HepG2 (cell line): ENCODE results near the gene STYXL1.

ENCODE experiments used
- ERF ChIP-seq: IDR thresholded peaks from 2 replicates; pipeline ENCODE4 v1.6.1; 2018; ENCODE audit warnings: missing biosample characterization, missing genetic modification reagents
- KDM5B ChIP-seq: sonication (generic); formaldehyde crosslinking; IDR thresholded peaks from 2 replicates; pipeline ENCODE4 v1.4.0; 2020; ENCODE audit warnings: missing genetic modification reagents, mild to moderate bottlenecking, borderline replicate concordance
- KMT2B ChIP-seq: IDR thresholded peaks from 2 replicates; pipeline ENCODE4 v1.6.1; 2016; ENCODE audit warnings: missing genetic modification reagents, missing compliant biosample characterization
- MTA3 ChIP-seq: sonication (generic); formaldehyde crosslinking; IDR thresholded peaks from 2 replicates; pipeline ENCODE4 v1.4.0; 2020; ENCODE audit warnings: missing genetic modification reagents
- SCMH1 ChIP-seq: sonication (generic); formaldehyde crosslinking; IDR thresholded peaks from 2 replicates; pipeline ENCODE4 v1.9.0; 2021; ENCODE audit warnings: missing genetic modification reagents, mild to moderate bottlenecking, borderline replicate concordance
- ZKSCAN1 ChIP-seq: fragments of 150-350 bp; IDR thresholded peaks from 2 replicates; pipeline ENCODE4 v1.6.1; 2014; ENCODE audit warnings: low read length
- ZNF124 ChIP-seq: sonication (generic); formaldehyde crosslinking; IDR thresholded peaks from 2 replicates; pipeline ENCODE4 v1.4.0; 2020; ENCODE audit warnings: missing genetic modification reagents
- ZNF143 ChIP-seq: sonication (generic); formaldehyde crosslinking; IDR thresholded peaks from 2 replicates; pipeline ENCODE4 v1.4.0; 2020; ENCODE audit warnings: missing genetic modification reagents
- ZNF350 ChIP-seq: sonication (generic); formaldehyde crosslinking; IDR thresholded peaks from 2 replicates; pipeline ENCODE4 v1.4.0; 2020; ENCODE audit warnings: mild to moderate bottlenecking, low read depth, missing genetic modification reagents, borderline replicate concordance
- TF ChIP-seq, protein P1 (sequence below): IDR thresholded peaks from 2 replicates; pipeline ENCODE4 v1.6.1; 2012; ENCODE audit warnings: inconsistent platforms
- TF ChIP-seq, protein P2 (sequence below): sonication (generic); formaldehyde crosslinking; IDR thresholded peaks from 2 replicates; pipeline ENCODE4 v1.5.0; 2020; ENCODE audit warnings: mild to moderate bottlenecking, missing genetic modification reagents, moderate library complexity
- TF ChIP-seq, protein P3 (sequence below): sonication (generic); formaldehyde crosslinking; IDR thresholded peaks from 2 replicates; pipeline ENCODE4 v1.5.1; 2020; ENCODE audit warnings: mild to moderate bottlenecking, missing genetic modification reagents, moderate library complexity

DNA sequence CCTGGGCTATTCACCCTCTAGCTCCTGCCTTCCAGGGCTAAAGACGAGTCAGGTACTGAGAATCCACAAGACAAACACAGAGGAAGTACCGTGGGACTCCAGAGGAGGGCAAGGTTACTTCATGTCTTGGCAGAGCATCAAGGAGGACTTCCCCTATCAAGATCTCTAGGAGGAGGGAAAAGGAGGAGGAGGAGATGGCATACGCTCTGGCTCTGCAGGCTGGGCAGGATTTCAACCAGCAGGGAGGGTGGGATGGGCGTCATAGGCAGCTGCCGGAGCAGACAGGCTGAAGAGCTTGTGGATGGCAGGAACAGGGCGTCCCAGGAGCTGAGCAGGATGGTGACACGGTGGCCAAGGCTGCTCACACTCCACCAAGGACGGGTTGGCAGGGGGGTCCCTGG is 21.4 kb upstream of the STYXL1 start:
- no peak for TF ChIP-seq KMT2B (CRISPR knock-in tag)
- TF ChIP-seq, protein P1, sequence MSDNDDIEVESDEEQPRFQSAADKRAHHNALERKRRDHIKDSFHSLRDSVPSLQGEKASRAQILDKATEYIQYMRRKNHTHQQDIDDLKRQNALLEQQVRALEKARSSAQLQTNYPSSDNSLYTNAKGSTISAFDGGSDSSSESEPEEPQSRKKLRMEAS, result no peak
- no peak for TF ChIP-seq ZNF143 (CRISPR knock-in tag)
- no peak for TF ChIP-seq ZNF124 (CRISPR knock-in tag)
- TF ChIP-seq ERF, result no peak
- TF ChIP-seq, protein P2, sequence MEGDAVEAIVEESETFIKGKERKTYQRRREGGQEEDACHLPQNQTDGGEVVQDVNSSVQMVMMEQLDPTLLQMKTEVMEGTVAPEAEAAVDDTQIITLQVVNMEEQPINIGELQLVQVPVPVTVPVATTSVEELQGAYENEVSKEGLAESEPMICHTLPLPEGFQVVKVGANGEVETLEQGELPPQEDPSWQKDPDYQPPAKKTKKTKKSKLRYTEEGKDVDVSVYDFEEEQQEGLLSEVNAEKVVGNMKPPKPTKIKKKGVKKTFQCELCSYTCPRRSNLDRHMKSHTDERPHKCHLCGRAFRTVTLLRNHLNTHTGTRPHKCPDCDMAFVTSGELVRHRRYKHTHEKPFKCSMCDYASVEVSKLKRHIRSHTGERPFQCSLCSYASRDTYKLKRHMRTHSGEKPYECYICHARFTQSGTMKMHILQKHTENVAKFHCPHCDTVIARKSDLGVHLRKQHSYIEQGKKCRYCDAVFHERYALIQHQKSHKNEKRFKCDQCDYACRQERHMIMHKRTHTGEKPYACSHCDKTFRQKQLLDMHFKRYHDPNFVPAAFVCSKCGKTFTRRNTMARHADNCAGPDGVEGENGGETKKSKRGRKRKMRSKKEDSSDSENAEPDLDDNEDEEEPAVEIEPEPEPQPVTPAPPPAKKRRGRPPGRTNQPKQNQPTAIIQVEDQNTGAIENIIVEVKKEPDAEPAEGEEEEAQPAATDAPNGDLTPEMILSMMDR (CRISPR knock-in tag), result no peak
- no peak for TF ChIP-seq KDM5B (CRISPR knock-in tag)
- TF ChIP-seq, protein P3, sequence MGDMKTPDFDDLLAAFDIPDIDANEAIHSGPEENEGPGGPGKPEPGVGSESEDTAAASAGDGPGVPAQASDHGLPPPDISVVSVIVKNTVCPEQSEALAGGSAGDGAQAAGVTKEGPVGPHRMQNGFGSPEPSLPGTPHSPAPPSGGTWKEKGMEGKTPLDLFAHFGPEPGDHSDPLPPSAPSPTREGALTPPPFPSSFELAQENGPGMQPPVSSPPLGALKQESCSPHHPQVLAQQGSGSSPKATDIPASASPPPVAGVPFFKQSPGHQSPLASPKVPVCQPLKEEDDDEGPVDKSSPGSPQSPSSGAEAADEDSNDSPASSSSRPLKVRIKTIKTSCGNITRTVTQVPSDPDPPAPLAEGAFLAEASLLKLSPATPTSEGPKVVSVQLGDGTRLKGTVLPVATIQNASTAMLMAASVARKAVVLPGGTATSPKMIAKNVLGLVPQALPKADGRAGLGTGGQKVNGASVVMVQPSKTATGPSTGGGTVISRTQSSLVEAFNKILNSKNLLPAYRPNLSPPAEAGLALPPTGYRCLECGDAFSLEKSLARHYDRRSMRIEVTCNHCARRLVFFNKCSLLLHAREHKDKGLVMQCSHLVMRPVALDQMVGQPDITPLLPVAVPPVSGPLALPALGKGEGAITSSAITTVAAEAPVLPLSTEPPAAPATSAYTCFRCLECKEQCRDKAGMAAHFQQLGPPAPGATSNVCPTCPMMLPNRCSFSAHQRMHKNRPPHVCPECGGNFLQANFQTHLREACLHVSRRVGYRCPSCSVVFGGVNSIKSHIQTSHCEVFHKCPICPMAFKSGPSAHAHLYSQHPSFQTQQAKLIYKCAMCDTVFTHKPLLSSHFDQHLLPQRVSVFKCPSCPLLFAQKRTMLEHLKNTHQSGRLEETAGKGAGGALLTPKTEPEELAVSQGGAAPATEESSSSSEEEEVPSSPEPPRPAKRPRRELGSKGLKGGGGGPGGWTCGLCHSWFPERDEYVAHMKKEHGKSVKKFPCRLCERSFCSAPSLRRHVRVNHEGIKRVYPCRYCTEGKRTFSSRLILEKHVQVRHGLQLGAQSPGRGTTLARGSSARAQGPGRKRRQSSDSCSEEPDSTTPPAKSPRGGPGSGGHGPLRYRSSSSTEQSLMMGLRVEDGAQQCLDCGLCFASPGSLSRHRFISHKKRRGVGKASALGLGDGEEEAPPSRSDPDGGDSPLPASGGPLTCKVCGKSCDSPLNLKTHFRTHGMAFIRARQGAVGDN (CRISPR knock-in tag), result no peak
- TF ChIP-seq MTA3 (CRISPR knock-in tag), result no peak
- TF ChIP-seq ZKSCAN1, result no peak
- TF ChIP-seq ZNF350 (CRISPR knock-in tag), result no peak
- TF ChIP-seq SCMH1 (CRISPR knock-in tag), result no peak
